ENCODE data around the gene NAP1L5. TPM values are rescaled to one million over a fixed set of nuclear protein-coding genes. Genes with fewer than 3 reads are reported as not detected.

The NAP1L5 gene
- 1 to 10 TPM in 3 of 4 donors, under 1 TPM in 1; 0.20 to 2.9 (median 1.9) TPM for total RNA-seq

GRCh38 chr4:88697588-88698329 is at the start of gene NAP1L5:
Gene NAP1L5, minus strand, starts transcription at chr4:88697829. Its CDS starts 75 bp downstream, at chr4:88697754.
- TF ChIP-seq POLR2A (IDR thresholded peaks at IDR 0.05) (peak; percentile 56 to 59), CTCF (IDR thresholded peaks at IDR 0.05 in 4 of 5, conservative IDR thresholded peaks at IDR 0.05 in 1 of 5) (no peak)

GRCh38 chr4:88747351-88747750 is 49.7 kb upstream of the NAP1L5 start:
- Histone ChIP-seq H3K27ac (peak overlapping the region in 1 of 4 donors; percentile 7), H3K9me3 (no peaks in the 10 kb centered on the region), H3K4me1 (peaks cover 17 to 28% of the 10 kb centered on the region in 2 donors), H3K27me3 (no peaks in the 10 kb centered on the region), H3K36me3 (peaks cover 0 to 35% of the 10 kb centered on the region in 2 donors), H3K4me3 (no peak overlapping the region)
- no peak for DNase-seq
- in situ Hi-C loops (cut with MboI; ENCODE audit: low sequenced_read_pairs in 4 of 4) (no loop called here), intact Hi-C loops (cut with DNase I; ENCODE audit: low total_unique reads) (no loop called here)
- TF ChIP-seq POLR2A (IDR thresholded peaks at IDR 0.05) (no peak), CTCF (IDR thresholded peaks at IDR 0.05 in 4 of 5, conservative IDR thresholded peaks at IDR 0.05 in 1 of 5) (no peak)
- no peak for ATAC-seq

More at GRCh38 chr4:88697588-88698329, at the start of gene NAP1L5:
- Histone ChIP-seq H3K9me3 (no peaks in the 10 kb centered on the region), H3K36me3 (peaks cover 0 to 13% of the 10 kb centered on the region in 2 donors), H3K4me3 (peak within 1 kb of the TSS; percentile 61 to 84 (median 72)), H3K4me1 (peaks cover 0 to 10% of the 10 kb centered on the region in 2 donors), H3K27me3 (no peaks in the 10 kb centered on the region), H3K27ac (peak within 1 kb of the TSS; percentile 75 to 82 (median 79))
- in situ Hi-C loops (cut with MboI; ENCODE audit: low sequenced_read_pairs in 4 of 4) = no loop called here
- peak; percentile 89 to 94 for ATAC-seq
- DNase-seq = peak; percentile 23 to 63
- intact Hi-C loops (cut with DNase I; ENCODE audit: low total_unique reads) = no loop called here

GRCh38 chr4:88746206-88746605 is 48.6 kb upstream of the NAP1L5 start:
- Histone ChIP-seq H3K4me1 (peaks cover 17 to 28% of the 10 kb centered on the region in 2 donors), H3K4me3 (no peak overlapping the region), H3K27ac (peak overlapping the region; percentile 2 to 70 (median 35)), H3K36me3 (peaks cover 0 to 38% of the 10 kb centered on the region in 2 donors), H3K9me3 (no peaks in the 10 kb centered on the region), H3K27me3 (no peaks in the 10 kb centered on the region)
- DNase-seq (no peak), ATAC-seq (peak in 1 of 2 donors; percentile 37)
- intact Hi-C loops (cut with DNase I; ENCODE audit: low total_unique reads) (no loop called here), in situ Hi-C loops (cut with MboI; ENCODE audit: low sequenced_read_pairs in 4 of 4) (no loop called here)
- TF ChIP-seq POLR2A (IDR thresholded peaks at IDR 0.05) = no peak
- TF ChIP-seq CTCF (IDR thresholded peaks at IDR 0.05 in 4 of 5, conservative IDR thresholded peaks at IDR 0.05 in 1 of 5) = no peak

- Histone ChIP-seq H3K36me3 (peaks cover 0 to 39% of the 10 kb centered on the region in 2 donors), H3K9me3 (no peaks in the 10 kb centered on the region), H3K4me3 (no peak overlapping the region), H3K27ac (peak overlapping the region; percentile 2 to 70 (median 35)), H3K27me3 (no peaks in the 10 kb centered on the region), H3K4me1 (peaks cover 17 to 30% of the 10 kb centered on the region in 2 donors)
- TF ChIP-seq CTCF (IDR thresholded peaks at IDR 0.05 in 4 of 5, conservative IDR thresholded peaks at IDR 0.05 in 1 of 5) (no peak), POLR2A (IDR thresholded peaks at IDR 0.05) (no peak)
- intact Hi-C loops (cut with DNase I; ENCODE audit: low total_unique reads) = no loop called here
- in situ Hi-C loops (cut with MboI; ENCODE audit: low sequenced_read_pairs in 4 of 4) = no loop called here
- ATAC-seq (peak in 1 of 2 donors; percentile 25), DNase-seq (no peak)
These were observed 48.0 kb upstream of the NAP1L5 start for GRCh38 chr4:88745581-88746163.
